ENCODE results near the gene COX7A2.

The COX7A2 gene

DNA sequence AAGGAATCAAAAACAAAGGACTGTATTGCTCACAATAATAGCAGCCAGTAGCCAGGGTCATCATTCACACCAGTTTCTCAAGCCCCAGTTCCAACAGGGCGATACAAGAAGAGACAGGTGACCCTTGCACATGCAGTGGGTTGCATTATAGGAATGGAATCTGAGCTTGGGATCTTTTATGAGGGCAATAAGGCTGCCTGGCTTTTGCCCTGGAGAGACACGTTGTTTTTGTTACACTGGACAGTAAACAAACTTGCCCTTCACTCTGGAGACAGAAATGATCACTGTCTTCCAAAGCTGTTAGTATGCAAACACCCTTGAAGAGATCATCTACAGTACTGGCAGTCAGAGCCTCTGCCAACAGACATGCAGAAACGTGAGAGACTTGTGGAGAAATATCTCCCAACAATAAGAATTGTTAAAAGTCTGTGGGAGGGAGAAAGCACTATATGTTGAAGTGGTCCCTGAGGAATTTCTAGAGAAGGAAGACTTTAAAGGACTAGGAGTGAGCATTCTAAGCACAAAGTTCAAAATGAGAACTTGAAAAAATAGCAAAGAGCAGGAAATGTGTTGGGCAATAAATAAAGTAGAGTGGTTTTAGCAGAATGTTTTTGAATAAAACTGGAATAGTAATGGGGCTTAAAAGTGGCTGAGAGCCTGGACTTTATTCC, 31.5 kb downstream of the COX7A2 start:
- TF ChIP-seq EZH2phosphoT487 (IDR thresholded peaks at IDR 0.05; ENCODE audit: low read length) (no peak), EZH2 (optimal IDR thresholded peaks at IDR 0.05; ENCODE audit: low read depth, low read length) (no peak)
- TF ChIP-seq, protein P1, sequence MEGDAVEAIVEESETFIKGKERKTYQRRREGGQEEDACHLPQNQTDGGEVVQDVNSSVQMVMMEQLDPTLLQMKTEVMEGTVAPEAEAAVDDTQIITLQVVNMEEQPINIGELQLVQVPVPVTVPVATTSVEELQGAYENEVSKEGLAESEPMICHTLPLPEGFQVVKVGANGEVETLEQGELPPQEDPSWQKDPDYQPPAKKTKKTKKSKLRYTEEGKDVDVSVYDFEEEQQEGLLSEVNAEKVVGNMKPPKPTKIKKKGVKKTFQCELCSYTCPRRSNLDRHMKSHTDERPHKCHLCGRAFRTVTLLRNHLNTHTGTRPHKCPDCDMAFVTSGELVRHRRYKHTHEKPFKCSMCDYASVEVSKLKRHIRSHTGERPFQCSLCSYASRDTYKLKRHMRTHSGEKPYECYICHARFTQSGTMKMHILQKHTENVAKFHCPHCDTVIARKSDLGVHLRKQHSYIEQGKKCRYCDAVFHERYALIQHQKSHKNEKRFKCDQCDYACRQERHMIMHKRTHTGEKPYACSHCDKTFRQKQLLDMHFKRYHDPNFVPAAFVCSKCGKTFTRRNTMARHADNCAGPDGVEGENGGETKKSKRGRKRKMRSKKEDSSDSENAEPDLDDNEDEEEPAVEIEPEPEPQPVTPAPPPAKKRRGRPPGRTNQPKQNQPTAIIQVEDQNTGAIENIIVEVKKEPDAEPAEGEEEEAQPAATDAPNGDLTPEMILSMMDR (IDR thresholded peaks at IDR 0.05; ENCODE audit: low read length) = no peak
- no peak overlapping the region for H3K4me2 ChIP-seq (ENCODE audit: low read depth, low read length)
- H4K20me1 ChIP-seq (ENCODE audit: insufficient read depth, low read length) = no peaks in the 10 kb centered on the region
- no peak overlapping the region for H2AFZ ChIP-seq (ENCODE audit: low read length)
- H3K36me3 ChIP-seq (replicated peaks; ENCODE audit: insufficient read depth, low read length) = no peaks in the 10 kb centered on the region
- no peak overlapping the region for H3K4me3 ChIP-seq (ENCODE audit: low read length)
- no peak overlapping the region for H3K27ac ChIP-seq (ENCODE audit: low read length)
- H3K4me1 ChIP-seq (ENCODE audit: low read length) = no peaks in the 10 kb centered on the region; the same call in 1 of the 2 replicates
- no peak for DNase-seq
- no peaks in the 10 kb centered on the region for H3K9me3 ChIP-seq (replicated peaks; ENCODE audit: insufficient read depth, low read length)
- H3K9ac ChIP-seq (ENCODE audit: low read length) = no peak overlapping the region
- H3K79me2 ChIP-seq (ENCODE audit: low read length) = no peaks in the 10 kb centered on the region
- peaks cover 4% of the 10 kb centered on the region; the same call in 1 of the 2 replicates for H3K27me3 ChIP-seq (replicated peaks; ENCODE audit: insufficient read depth, low read length)
- H3F3A ChIP-seq (ENCODE audit: insufficient read depth, low read length) = no peaks in the 10 kb centered on the region
- no peaks in the 10 kb centered on the region for H3K9me2 ChIP-seq (replicated peaks; ENCODE audit: insufficient read depth, low read length)

DNA sequence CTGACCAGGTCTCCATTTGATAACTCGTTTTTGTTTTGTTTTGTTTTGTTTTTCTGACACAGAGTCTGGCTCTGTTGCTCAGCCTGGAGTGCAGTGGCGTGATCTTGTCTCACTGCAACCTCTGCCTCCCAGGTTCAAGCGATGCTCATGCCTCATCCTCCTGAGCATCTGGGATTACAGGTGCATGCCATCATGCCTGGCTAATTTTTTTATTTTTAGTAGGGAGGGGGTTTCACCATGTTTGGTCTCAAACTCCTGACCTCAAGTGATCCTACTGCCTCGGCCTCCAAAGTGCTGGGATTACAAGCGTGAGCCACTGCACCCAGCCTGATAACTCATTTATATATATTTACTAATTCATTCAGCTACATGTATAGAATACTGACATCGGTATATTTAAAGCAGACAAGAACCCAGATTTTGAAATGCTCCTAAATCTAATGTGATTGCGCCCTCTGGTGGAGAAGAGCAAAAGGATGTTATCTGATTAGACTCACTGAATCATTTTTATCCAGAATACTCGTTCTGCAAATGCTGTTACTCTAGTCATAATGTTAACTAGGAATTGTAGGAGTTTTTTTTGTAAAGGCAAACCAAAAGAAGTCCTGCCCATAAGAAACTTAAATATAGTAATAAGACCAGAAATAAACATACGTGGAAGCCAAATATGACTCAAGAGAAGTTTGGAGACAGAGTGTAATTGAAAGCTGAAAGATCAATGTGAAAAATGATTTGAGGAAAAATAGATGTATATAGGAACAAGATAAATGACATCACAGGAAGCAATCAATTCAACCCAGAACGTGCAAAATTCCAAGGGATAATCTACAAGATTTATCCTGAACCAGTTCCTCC, 32.5 kb downstream of the COX7A2 start:
- no peaks in the 10 kb centered on the region for H3K79me2 ChIP-seq (ENCODE audit: low read length)
- no peak for TF ChIP-seq EZH2phosphoT487 (IDR thresholded peaks at IDR 0.05; ENCODE audit: low read length)
- TF ChIP-seq, protein P1 (IDR thresholded peaks at IDR 0.05; ENCODE audit: low read length) = peak; percentile 71
- no peak for TF ChIP-seq EZH2 (optimal IDR thresholded peaks at IDR 0.05; ENCODE audit: low read depth, low read length)
- no peaks in the 10 kb centered on the region for H3K36me3 ChIP-seq (replicated peaks; ENCODE audit: insufficient read depth, low read length)
- H3K27me3 ChIP-seq (replicated peaks; ENCODE audit: insufficient read depth, low read length) = peaks cover 14% of the 10 kb centered on the region
- no peaks in the 10 kb centered on the region for H3K9me3 ChIP-seq (replicated peaks; ENCODE audit: insufficient read depth, low read length)
- H3K9ac ChIP-seq (ENCODE audit: low read length) = no peak overlapping the region
- no peaks in the 10 kb centered on the region for H3F3A ChIP-seq (ENCODE audit: insufficient read depth, low read length)
- DNase-seq = peak; percentile 70
- no peak overlapping the region for H2AFZ ChIP-seq (ENCODE audit: low read length)
- no peaks in the 10 kb centered on the region for H3K9me2 ChIP-seq (replicated peaks; ENCODE audit: insufficient read depth, low read length)
- no peak overlapping the region for H3K4me3 ChIP-seq (ENCODE audit: low read length)
- H3K4me1 ChIP-seq (ENCODE audit: low read length) = no peaks in the 10 kb centered on the region; the same call in 1 of the 2 replicates
- no peak overlapping the region for H3K27ac ChIP-seq (ENCODE audit: low read length)
- H4K20me1 ChIP-seq (ENCODE audit: insufficient read depth, low read length) = no peaks in the 10 kb centered on the region
- H3K4me2 ChIP-seq (ENCODE audit: low read depth, low read length) = no peak overlapping the region

DNA sequence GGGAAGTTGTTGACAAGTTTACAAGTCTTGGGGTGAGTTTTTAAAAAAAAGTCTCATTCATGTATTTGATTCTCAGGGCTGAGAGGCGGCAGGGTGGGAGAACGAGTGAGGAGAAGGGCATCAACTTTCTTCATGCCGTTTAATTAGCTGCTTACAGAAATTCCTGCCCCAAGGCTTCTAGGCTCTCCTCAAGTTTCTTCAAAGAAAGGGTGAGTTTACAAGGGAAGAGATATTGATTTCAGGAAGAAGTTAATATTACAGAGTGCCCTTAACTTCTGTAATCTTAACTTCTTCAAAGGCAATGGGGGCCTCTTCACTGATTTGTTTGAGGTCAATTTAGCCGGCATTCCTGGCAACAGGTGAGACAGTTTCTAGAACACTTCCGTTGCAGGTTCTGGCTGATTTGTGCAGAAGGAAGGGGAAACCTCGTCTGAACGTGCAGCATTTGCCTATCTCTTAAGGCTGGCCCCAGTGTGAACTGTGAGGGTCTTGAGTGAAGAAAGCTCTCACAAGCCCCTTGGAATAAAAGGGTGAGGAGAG, 34.3 kb downstream of the COX7A2 start:
- H3K9me3 ChIP-seq (replicated peaks; ENCODE audit: insufficient read depth, low read length) = no peaks in the 10 kb centered on the region
- H3K4me1 ChIP-seq (ENCODE audit: low read length) = peaks cover 4% of the 10 kb centered on the region; the same call in 1 of the 2 replicates
- no peaks in the 10 kb centered on the region for H3K79me2 ChIP-seq (ENCODE audit: low read length)
- TF ChIP-seq, protein P1 (IDR thresholded peaks at IDR 0.05; ENCODE audit: low read length) = no peak
- TF ChIP-seq EZH2 (optimal IDR thresholded peaks at IDR 0.05; ENCODE audit: low read depth, low read length) (no peak), EZH2phosphoT487 (IDR thresholded peaks at IDR 0.05; ENCODE audit: low read length) (no peak)
- H2AFZ ChIP-seq (ENCODE audit: low read length) = peak overlapping the region; percentile 8
- H3K4me2 ChIP-seq (ENCODE audit: low read depth, low read length) = peak overlapping the region; percentile 94; the same call in 1 of the 2 replicates
- H3K4me3 ChIP-seq (ENCODE audit: low read length) = no peak overlapping the region
- no peak for DNase-seq
- no peaks in the 10 kb centered on the region for H3K36me3 ChIP-seq (replicated peaks; ENCODE audit: insufficient read depth, low read length)
- H4K20me1 ChIP-seq (ENCODE audit: insufficient read depth, low read length) = no peaks in the 10 kb centered on the region
- no peak overlapping the region for H3K9ac ChIP-seq (ENCODE audit: low read length)
- H3K27me3 ChIP-seq (replicated peaks; ENCODE audit: insufficient read depth, low read length) = peaks cover 29% of the 10 kb centered on the region
- no peak overlapping the region for H3K27ac ChIP-seq (ENCODE audit: low read length)
- H3K9me2 ChIP-seq (replicated peaks; ENCODE audit: insufficient read depth, low read length) = no peaks in the 10 kb centered on the region
- no peaks in the 10 kb centered on the region for H3F3A ChIP-seq (ENCODE audit: insufficient read depth, low read length)
